H1 (cell line): ENCODE measurements around the gene GABRD.

Experiments
- BRCA1 ChIP-seq: IDR thresholded peaks from 2 replicates; pipeline ENCODE4 v1.6.1; 2012; ENCODE audit warnings: low read depth, low read length, improper control_type of control experiment
- CHD2 ChIP-seq: IDR thresholded peaks from 2 replicates; pipeline ENCODE4 v1.6.1; 2012; ENCODE audit warnings: low read length, improper control_type of control experiment
- CTCF ChIP-seq, 3 experiments: IDR thresholded peaks; 1 replicate in 2 of 3; 2 replicates in 1 of 3; pipeline versions ENCODE4 v1.5.1 to v1.6.1; 2011; ENCODE audit warnings: low read length in 3 of 3, mild to moderate bottlenecking in 3 of 3, inconsistent platforms in 2 of 3, low read depth in 1 of 3, moderate library complexity in 1 of 3; ENCODE audit not compliant: insufficient read depth in 1 of 3; ENCODE audit errors: control extremely low read depth in 1 of 3
- POLR2A ChIP-seq, 2 experiments: IDR thresholded peaks; 1 replicate in 1 of 2; 2 replicates in 1 of 2; pipeline ENCODE4 v1.6.1; 2011; ENCODE audit warnings: low read depth in 2 of 2, low read length in 2 of 2, mild to moderate bottlenecking in 2 of 2; ENCODE audit errors: control extremely low read depth in 1 of 2
- POLR2AphosphoS5 ChIP-seq: IDR thresholded peaks from 2 replicates; pipeline ENCODE4 v1.6.1; 2011; ENCODE audit warnings: low read depth, low read length
- SP1 ChIP-seq: IDR thresholded peaks from 2 replicates; pipeline ENCODE4 v1.6.1; 2011; ENCODE audit warnings: low read depth, low read length
- SP4 ChIP-seq: IDR thresholded peaks from 2 replicates; pipeline ENCODE4 v1.6.1; 2012; ENCODE audit warnings: low read length, inconsistent platforms
- TCF12 ChIP-seq: IDR thresholded peaks from 2 replicates; pipeline ENCODE4 v1.6.1; 2011; ENCODE audit warnings: low read depth, mild to moderate bottlenecking, low read length
- YY1 ChIP-seq: IDR thresholded peaks from 2 replicates; pipeline ENCODE4 v1.6.1; 2011; ENCODE audit warnings: low read depth, mild to moderate bottlenecking, low read length

- TF ChIP-seq POLR2A (IDR thresholded peaks at IDR 0.05; ENCODE audit: control extremely low read depth in 1 of 2, low read depth in 2 of 2, low read length in 2 of 2): no peak
- no peak for TF ChIP-seq YY1
- no peak for TF ChIP-seq CTCF (IDR thresholded peaks at IDR 0.05; ENCODE audit: control extremely low read depth in 1 of 3, insufficient read depth in 1 of 3, low read depth in 1 of 3, low read length in 3 of 3)
- no peak for TF ChIP-seq SP4
- TF ChIP-seq POLR2AphosphoS5: no peak
- no peak for TF ChIP-seq CHD2
- no peak for TF ChIP-seq SP1
- TF ChIP-seq TCF12: no peak
- no peak for TF ChIP-seq BRCA1
Measured at GRCh38 chr1:2073382-2074230, 54.5 kb downstream of the GABRD start.
